Measurements from ENCODE around the gene MAPK12. TPM values are rescaled to one million over a fixed set of nuclear protein-coding genes. Genes with fewer than 3 reads are reported as not detected.

Gene MAPK12
- total and polyA plus RNA-seq, 10 of the 15 experiments (the other 5 are each of a cell fraction or from before 2014, with no cell fraction given): 1.1 to 38.9 (median 16.3) TPM

GRCh38 chr22:50301581-50301991 lies 40.1 kb upstream of the MAPK12 start:
- peaks cover 87% of the 10 kb centered on the region for H3K79me2 ChIP-seq (ENCODE audit: control insufficient read depth, insufficient read depth, low read length)
- ChIA-PET SMC1A (ENCODE audit: uncharacterized antibody, unreplicated experiment) (interaction anchor here (1.9 kb wide), 1 partner anchor 13 kb away, joined by 6 read pairs; no protein-coding TSS in a partner anchor), POLR2A (interaction anchor here (1.4 to 2.3 kb wide), 2 partner anchors 8 to 50 kb away, joined by 3 to 6 read pairs; partner anchors contain the start of gene HDAC10), CTCF (interaction anchor here (1.0 to 2.5 kb wide), 6 partner anchors 9 to 320 kb away, joined by 3 to 19 read pairs (median 4); no protein-coding TSS in a partner anchor), RAD21 (ENCODE audit: unreplicated experiment) (interaction anchor here (3.8 kb wide), 1 partner anchor 9 kb away, joined by 10 read pairs; no protein-coding TSS in a partner anchor)
- whole genome bisulfite sequencing (ENCODE audit: insufficient coverage, insufficient replicate concordance, low lambda C conversion rate, missing lambda C conversion rate): 62% methylated on average over 11 of the region's 17 CpGs
- FAIRE-seq: no peak
- peak; percentile 6 for ATAC-seq
- peak overlapping the region; percentile 94 for H3K4me2 ChIP-seq (ENCODE audit: control insufficient read depth, insufficient read depth)
- BruUV-seq (replicated peaks): no TSS peak
- H4K20me1 ChIP-seq (ENCODE audit: control insufficient read depth, insufficient read depth): peaks cover 4% of the 10 kb centered on the region
- peaks cover 2 to 3% of the 10 kb centered on the region in 2 experiments; a peak in 2 of 4 replicates for H3K36me3 ChIP-seq (ENCODE audit: control insufficient read depth in 2 of 2, insufficient read depth in 2 of 2, low read length in 1 of 2)
- in situ Hi-C loops (cut with MboI): no loop called here
- H3K4me1 ChIP-seq (ENCODE audit: control insufficient read depth, insufficient read depth, low read length): peaks cover 47% of the 10 kb centered on the region
- intact Hi-C loops (cut with micrococcal nuclease; ENCODE audit: unreplicated experiment): no loop called here
- H3K9ac ChIP-seq (ENCODE audit: control insufficient read depth, insufficient read depth, low read length): peak overlapping the region; percentile 43; the same call in 1 of the 2 replicates
- no peak overlapping the region for H3K27ac ChIP-seq (ENCODE audit: control insufficient read depth, insufficient read depth)
- no peak overlapping the region for H2AFZ ChIP-seq (ENCODE audit: control insufficient read depth, low read depth, low read length)
- H3K4me3 ChIP-seq: peak overlapping the region; percentile 43
- no peaks in the 10 kb centered on the region for H3K9me3 ChIP-seq (replicated peaks; ENCODE audit: control insufficient read depth, insufficient read depth, low read length)
- no peak for DNase-seq (ENCODE audit: low read depth, low spot score)
- H3K27me3 ChIP-seq (replicated peaks in 1 of 2; ENCODE audit: control insufficient read depth in 2 of 2, insufficient read depth in 2 of 2, low read length in 1 of 2): no peaks in the 10 kb centered on the region
- no peak for TF ChIP-seq ZNF274 (IDR thresholded peaks at IDR 0.05; ENCODE audit: insufficient read depth, insufficient read length)
- TF ChIP-seq CBFB (IDR thresholded peaks at IDR 0.05; ENCODE audit: low read depth): no peak
- TF ChIP-seq IRF3 (IDR thresholded peaks at IDR 0.05): no peak
- TF ChIP-seq GATAD2B (conservative IDR thresholded peaks at IDR 0.05; ENCODE audit: low read depth): no peak
- no peak for TF ChIP-seq ZNF622 (IDR thresholded peaks at IDR 0.05)
- TF ChIP-seq, protein P1, sequence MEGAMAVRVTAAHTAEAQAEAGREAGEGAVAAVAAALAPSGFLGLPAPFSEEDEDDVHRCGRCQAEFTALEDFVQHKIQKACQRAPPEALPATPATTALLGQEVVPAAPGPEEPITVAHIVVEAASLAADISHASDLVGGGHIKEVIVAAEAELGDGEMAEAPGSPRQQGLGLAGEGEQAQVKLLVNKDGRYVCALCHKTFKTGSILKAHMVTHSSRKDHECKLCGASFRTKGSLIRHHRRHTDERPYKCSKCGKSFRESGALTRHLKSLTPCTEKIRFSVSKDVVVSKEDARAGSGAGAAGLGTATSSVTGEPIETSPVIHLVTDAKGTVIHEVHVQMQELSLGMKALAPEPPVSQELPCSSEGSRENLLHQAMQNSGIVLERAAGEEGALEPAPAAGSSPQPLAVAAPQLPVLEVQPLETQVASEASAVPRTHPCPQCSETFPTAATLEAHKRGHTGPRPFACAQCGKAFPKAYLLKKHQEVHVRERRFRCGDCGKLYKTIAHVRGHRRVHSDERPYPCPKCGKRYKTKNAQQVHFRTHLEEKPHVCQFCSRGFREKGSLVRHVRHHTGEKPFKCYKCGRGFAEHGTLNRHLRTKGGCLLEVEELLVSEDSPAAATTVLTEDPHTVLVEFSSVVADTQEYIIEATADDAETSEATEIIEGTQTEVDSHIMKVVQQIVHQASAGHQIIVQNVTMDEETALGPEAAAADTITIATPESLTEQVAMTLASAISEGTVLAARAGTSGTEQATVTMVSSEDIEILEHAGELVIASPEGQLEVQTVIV (IDR thresholded peaks at IDR 0.05; ENCODE audit: borderline replicate concordance, partially characterized antibody): no peak
- TF ChIP-seq CHD4 (IDR thresholded peaks at IDR 0.05): no peak
- no peak for TF ChIP-seq EGR1 (IDR thresholded peaks at IDR 0.05; ENCODE audit: borderline replicate concordance in 1 of 2, low read depth in 2 of 2, low read length in 2 of 2)
- TF ChIP-seq ZBTB33 (IDR thresholded peaks at IDR 0.05): no peak
- no peak for TF ChIP-seq IRF4 (IDR thresholded peaks at IDR 0.05; ENCODE audit: low read depth, low read length)
- TF ChIP-seq, protein P2, sequence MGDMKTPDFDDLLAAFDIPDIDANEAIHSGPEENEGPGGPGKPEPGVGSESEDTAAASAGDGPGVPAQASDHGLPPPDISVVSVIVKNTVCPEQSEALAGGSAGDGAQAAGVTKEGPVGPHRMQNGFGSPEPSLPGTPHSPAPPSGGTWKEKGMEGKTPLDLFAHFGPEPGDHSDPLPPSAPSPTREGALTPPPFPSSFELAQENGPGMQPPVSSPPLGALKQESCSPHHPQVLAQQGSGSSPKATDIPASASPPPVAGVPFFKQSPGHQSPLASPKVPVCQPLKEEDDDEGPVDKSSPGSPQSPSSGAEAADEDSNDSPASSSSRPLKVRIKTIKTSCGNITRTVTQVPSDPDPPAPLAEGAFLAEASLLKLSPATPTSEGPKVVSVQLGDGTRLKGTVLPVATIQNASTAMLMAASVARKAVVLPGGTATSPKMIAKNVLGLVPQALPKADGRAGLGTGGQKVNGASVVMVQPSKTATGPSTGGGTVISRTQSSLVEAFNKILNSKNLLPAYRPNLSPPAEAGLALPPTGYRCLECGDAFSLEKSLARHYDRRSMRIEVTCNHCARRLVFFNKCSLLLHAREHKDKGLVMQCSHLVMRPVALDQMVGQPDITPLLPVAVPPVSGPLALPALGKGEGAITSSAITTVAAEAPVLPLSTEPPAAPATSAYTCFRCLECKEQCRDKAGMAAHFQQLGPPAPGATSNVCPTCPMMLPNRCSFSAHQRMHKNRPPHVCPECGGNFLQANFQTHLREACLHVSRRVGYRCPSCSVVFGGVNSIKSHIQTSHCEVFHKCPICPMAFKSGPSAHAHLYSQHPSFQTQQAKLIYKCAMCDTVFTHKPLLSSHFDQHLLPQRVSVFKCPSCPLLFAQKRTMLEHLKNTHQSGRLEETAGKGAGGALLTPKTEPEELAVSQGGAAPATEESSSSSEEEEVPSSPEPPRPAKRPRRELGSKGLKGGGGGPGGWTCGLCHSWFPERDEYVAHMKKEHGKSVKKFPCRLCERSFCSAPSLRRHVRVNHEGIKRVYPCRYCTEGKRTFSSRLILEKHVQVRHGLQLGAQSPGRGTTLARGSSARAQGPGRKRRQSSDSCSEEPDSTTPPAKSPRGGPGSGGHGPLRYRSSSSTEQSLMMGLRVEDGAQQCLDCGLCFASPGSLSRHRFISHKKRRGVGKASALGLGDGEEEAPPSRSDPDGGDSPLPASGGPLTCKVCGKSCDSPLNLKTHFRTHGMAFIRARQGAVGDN (IDR thresholded peaks at IDR 0.05): peak; percentile 32; the same call in 1 of the 2 replicates
